ENCODE results near the gene FNDC5. TPM values are rescaled to one million over a fixed set of nuclear protein-coding genes. Genes with fewer than 3 reads are reported as not detected.

FNDC5 gene
- total and polyA plus RNA-seq, 9 of the 15 experiments (the other 6 are each of a cell fraction or from before 2014, with no cell fraction given): 0.06 to 2.1 (median 0.22) TPM

DNA sequence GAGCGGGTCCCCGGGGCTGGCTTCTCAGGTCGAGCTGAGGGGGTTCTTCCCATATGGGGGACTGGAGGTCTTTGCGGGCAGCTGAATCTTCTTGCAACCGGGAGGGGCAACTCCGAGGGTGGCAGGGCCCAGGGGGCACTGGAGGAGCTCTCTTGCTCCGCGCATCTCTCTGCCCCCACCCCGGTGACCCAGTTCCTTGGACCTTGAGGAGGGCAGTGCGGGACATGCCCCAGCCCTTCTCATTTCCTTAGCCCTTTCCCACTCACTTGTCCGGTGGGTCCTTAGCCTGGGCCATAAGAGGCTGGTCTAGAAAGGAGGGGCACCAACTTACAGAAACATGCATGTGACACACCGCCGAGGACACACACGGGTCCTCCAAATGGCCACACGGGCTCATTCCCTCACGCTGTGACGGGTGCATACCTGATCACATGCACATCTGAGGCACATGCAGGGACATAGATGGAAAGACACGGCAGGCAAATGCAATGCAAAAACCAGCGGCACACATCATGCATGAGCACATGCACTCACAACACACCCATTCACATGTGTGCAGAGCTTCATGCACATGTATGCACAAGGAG lies 16.2 kb upstream of the FNDC5 start (continued):
- TF ChIP-seq, protein P1, sequence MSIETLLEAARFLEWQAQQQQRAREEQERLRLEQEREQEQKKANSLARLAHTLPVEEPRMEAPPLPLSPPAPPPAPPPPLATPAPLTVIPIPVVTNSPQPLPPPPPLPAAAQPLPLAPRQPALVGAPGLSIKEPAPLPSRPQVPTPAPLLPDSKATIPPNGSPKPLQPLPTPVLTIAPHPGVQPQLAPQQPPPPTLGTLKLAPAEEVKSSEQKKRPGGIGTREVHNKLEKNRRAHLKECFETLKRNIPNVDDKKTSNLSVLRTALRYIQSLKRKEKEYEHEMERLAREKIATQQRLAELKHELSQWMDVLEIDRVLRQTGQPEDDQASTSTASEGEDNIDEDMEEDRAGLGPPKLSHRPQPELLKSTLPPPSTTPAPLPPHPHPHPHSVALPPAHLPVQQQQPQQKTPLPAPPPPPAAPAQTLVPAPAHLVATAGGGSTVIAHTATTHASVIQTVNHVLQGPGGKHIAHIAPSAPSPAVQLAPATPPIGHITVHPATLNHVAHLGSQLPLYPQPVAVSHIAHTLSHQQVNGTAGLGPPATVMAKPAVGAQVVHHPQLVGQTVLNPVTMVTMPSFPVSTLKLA (conservative IDR thresholded peaks at IDR 0.05): peak in 1 of 2 experiments; percentile 3; a peak in 1 of 4 replicates
- TF ChIP-seq ZNF551 (CRISPR knock-in tag; IDR thresholded peaks at IDR 0.05): no peak
- TF ChIP-seq, protein P2, sequence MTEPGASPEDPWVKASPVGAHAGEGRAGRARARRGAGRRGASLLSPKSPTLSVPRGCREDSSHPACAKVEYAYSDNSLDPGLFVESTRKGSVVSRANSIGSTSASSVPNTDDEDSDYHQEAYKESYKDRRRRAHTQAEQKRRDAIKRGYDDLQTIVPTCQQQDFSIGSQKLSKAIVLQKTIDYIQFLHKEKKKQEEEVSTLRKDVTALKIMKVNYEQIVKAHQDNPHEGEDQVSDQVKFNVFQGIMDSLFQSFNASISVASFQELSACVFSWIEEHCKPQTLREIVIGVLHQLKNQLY (CRISPR knock-in tag; conservative IDR thresholded peaks at IDR 0.05): 0 out of 4 replicates have a peak, but pooled peaks of 1 of the 2 experiments have one; percentile 11

DNA sequence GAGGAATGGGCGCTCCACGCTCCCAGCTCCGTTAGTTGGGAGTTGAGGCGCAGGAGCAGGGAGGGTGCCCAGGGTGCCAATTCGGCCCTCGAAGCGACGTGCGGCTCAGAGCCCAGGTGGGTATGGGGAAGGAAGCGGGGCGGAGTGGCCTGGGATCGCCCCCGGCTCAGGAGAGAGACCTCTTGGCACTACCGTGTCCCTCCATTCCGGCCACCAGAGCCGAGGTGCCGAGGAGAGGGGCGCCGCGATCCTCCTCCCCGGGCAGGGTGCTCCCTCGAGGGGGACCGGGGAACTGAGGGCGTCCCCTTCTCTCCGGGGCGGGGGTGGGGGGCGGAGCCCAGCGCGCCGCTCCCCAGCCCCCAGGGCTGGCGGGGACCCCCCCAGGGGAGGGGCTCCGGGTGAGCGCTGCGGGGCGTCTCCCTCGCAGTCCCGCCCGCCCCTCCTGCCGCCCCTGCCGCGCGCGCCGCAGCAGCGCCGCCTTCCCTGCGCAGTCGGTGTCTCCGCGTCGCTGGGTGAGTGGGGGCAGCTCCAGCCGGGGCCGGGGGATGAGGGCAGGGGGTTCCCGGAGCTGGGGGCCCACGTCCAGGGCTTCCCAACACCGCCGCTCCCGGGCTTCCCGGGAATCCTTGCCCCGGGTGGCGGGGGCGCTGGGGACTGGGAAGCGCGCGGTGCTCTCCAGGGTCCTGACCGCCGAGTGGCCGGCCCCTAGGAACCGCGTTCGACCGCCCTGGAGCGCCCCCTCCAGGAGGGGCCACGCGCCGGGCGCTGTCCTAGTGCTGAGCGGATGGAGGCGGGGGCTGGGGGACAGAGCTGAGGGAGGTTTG lies 15.5 kb upstream of the FNDC5 start, which contains the start of gene HPCA:
Gene HPCA (plus strand): TSS at position 488 of the 824 bp plus-strand sequence. CDS start 2,408 bp downstream, outside the sequence.
- ChIA-PET CTCF (ENCODE audit: low intra/inter-chr PET ratio) (interaction anchor here (0.6 to 1.2 kb wide), 6 partner anchors 9 to 486 kb away, joined by 3 to 5 read pairs (median 4); no protein-coding TSS in a partner anchor), POLR2A (interaction anchor here (0.6 to 1.2 kb wide), 5 partner anchors 11 to 455 kb away, joined by 3 read pairs; no protein-coding TSS in a partner anchor)
- Histone ChIP-seq H3K79me2 (ENCODE audit: control insufficient read depth, insufficient read depth, low read length) (no peaks in the 10 kb centered on the region), H2AFZ (ENCODE audit: low read depth, low read length) (no peak within 1 kb of the TSS), H3K36me3 (ENCODE audit: control insufficient read depth, insufficient read depth, low read length) (no peaks in the 10 kb centered on the region), H3K9me3 (replicated peaks; ENCODE audit: control insufficient read depth, insufficient read depth, low read depth, low read length) (no peaks in the 10 kb centered on the region), H4K20me1 (replicated peaks; ENCODE audit: control insufficient read depth, insufficient read depth, low read length) (peaks cover 42% of the 10 kb centered on the region), H3K9me1 (ENCODE audit: control insufficient read depth, insufficient read depth, low read length) (no peaks in the 10 kb centered on the region), H3K4me2 (ENCODE audit: insufficient read depth, low read length) (no peak within 1 kb of the TSS), H3K4me1 (replicated peaks in 1 of 2; ENCODE audit: control insufficient read depth in 2 of 2, insufficient read depth in 2 of 2, low read length in 2 of 2) (peaks cover 0 to 25% of the 10 kb centered on the region in 2 experiments; a peak in 3 of 5 replicates), H3K9ac (ENCODE audit: insufficient read depth in 1 of 2, low read depth in 2 of 2, low read length in 2 of 2) (no peak within 1 kb of the TSS), H3K4me3 (peak within 1 kb of the TSS; percentile 20; the same call in 1 of the 2 replicates), H3K27ac (ENCODE audit: extremely low read depth, low read depth, low read length) (no peak within 1 kb of the TSS; the same call in 2 of the 3 replicates), H3K27me3 (ENCODE audit: control insufficient read depth in 2 of 2, insufficient read depth in 2 of 2, low read length in 2 of 2) (peaks cover 9 to 57% of the 10 kb centered on the region in 2 experiments; a peak in 4 of 5 replicates)
- 17% methylated on average over 21 of the region's 79 CpGs for WGBS (ENCODE audit: insufficient coverage, low coverage, missing lambda C conversion rate)
- in situ Hi-C loops (cut with MboI) (loop anchor here (25.0 kb wide), 1 partner anchor 726 kb away; no protein-coding TSS in a partner anchor), intact Hi-C loops (cut with micrococcal nuclease) (no loop called here)
- ATAC-seq (peak; percentile 97), DNase-seq (ENCODE audit: extremely low read depth in 1 of 4, low spot score in 3 of 4) (peak; percentile 88 to 96 (median 93)), FAIRE-seq (peak; percentile 35)
- BruUV-seq (replicated peaks): no TSS peak
- TF ChIP-seq, protein P3, sequence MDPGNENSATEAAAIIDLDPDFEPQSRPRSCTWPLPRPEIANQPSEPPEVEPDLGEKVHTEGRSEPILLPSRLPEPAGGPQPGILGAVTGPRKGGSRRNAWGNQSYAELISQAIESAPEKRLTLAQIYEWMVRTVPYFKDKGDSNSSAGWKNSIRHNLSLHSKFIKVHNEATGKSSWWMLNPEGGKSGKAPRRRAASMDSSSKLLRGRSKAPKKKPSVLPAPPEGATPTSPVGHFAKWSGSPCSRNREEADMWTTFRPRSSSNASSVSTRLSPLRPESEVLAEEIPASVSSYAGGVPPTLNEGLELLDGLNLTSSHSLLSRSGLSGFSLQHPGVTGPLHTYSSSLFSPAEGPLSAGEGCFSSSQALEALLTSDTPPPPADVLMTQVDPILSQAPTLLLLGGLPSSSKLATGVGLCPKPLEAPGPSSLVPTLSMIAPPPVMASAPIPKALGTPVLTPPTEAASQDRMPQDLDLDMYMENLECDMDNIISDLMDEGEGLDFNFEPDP (CRISPR knock-in tag; IDR thresholded peaks at IDR 0.05): no peak
- TF ChIP-seq SMARCE1 (IDR thresholded peaks at IDR 0.05) (peak; percentile 26; the same call in 1 of the 2 replicates), FIP1L1 (IDR thresholded peaks at IDR 0.05; ENCODE audit: low read depth, low read length, poor library complexity, severe bottlenecking) (peak; percentile 96), ELF4 (CRISPR knock-in tag; IDR thresholded peaks at IDR 0.05) (no peak), FOXJ3 (CRISPR knock-in tag; IDR thresholded peaks at IDR 0.05) (peak; percentile 86), HMGN3 (IDR thresholded peaks at IDR 0.05; ENCODE audit: borderline replicate concordance, extremely low read depth, insufficient read length, low read depth, low read length) (peak; percentile 67), ZNF41 (CRISPR knock-in tag; conservative IDR thresholded peaks at IDR 0.05) (0 out of 2 replicates have a peak, but pooled peaks have one; percentile 54)

All from K562 (cell line).